HT-29 (cell line): ENCODE results near the gene TBC1D3G. TPM values are rescaled to one million over a fixed set of nuclear protein-coding genes. Genes with fewer than 3 reads are reported as not detected.
"Not testable (repeated sequence)": the region's sequence is repeated elsewhere in the genome, so short reads cannot be mapped to it uniquely, and the experiment has no call there.

Experiments
- DNase-seq: peaks from one replicate; pipeline ENCODE4 v3.0.0-alpha.2; 2015; ENCODE audit warnings: low spot score
- small RNA-seq: library from RNA; depleted of rRNA; stranded (forward); fragments of <200 nt; gene quantifications from one replicate; pipeline ENCODE3, GENCODE V24; 2014
- total RNA-seq: library from RNA; depleted of rRNA; stranded (reverse); fragments of >200 nt; shearing (Covaris generic); gene quantifications from 2 replicates; pipeline ENCODE4 v1.2.3, GENCODE V29; 2014; rRNA removed

Gene TBC1D3G
- total RNA-seq = not detected in 2 replicates

DNA sequence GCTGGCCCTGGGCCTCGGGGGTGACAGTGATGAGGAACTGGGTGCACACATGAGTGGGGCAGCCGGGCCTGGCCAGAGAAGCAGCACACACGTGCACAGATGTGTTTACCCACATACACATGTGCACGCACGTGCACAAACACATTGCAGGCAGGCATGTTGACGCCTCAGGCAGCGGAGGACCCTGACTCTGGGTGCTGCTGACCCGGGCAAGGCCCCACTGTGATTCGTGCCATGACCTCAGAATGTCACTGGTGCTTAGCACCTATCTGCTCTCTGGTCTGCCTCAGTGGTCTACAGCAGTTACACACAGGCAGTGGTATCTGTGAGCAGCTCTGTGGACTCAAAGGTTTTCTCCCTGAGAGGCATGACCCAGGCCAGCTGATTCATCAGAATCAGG lies at the start of gene TBC1D3G:
Gene TBC1D3G, plus strand, starts transcription at position 301 of the 400 bp plus-strand sequence. CDS start 1,528 bp downstream, outside the sequence.
- DNase-seq = not testable (repeated sequence)

GRCh38 chr17:36283256-36283655 lies 40.4 kb upstream of the TBC1D3G start:
- not testable (repeated sequence) for DNase-seq

GRCh38 chr17:36284219-36284618 lies 39.5 kb upstream of the TBC1D3G start:
- DNase-seq = not testable (repeated sequence)

GRCh38 chr17:36289965-36290612 lies 33.6 kb upstream of the TBC1D3G start:
- not testable (repeated sequence) for DNase-seq

DNA sequence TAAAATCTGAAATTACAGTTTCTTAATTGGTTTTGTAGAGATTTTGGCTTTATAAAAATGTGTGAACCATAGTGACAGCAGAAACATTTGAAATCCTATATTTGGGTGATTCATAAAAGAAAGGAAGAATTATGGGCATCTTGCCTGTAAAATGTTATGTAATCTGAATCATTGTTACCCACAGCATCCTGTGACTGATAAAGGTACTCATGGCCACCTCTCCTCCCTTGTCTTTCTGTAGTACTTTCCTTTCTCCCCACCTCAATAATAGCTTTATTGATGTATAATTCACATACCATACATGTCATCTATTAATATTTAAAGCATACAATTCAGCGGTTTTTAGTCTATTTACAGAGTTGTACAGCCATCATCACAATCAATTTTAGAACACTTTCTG lies 28.5 kb upstream of the TBC1D3G start:
- DNase-seq = not testable (repeated sequence)

DNA sequence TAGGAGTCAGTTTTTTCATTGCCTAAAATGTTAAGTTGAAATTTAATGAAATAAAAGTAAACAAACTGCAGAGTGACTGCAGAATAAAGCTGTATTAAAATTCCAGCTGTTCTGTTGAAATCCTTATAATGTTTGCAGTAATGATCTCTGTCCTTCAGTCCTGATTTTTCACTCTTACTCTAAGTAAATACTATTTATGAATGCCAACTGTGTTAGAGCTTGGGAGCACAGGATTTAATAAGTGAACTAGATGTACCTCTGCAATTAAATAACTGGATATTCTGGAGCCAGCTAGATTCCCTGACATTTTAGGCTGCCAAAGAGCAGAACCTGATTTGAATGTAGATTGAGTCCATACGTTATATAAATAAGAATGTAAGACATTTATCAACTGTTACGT lies 7.9 kb upstream of the TBC1D3G start:
- DNase-seq = not testable (repeated sequence)

- not testable (repeated sequence) for DNase-seq
These were observed 38.8 kb downstream of the TBC1D3G start for GRCh38 chr17:36362496-36362895.

GRCh38 chr17:36375938-36376337 lies 52.3 kb downstream of the TBC1D3G start:
- not testable (repeated sequence) for DNase-seq

Small RNA genes lying within 50 kb of the gene (small RNA-seq; reads per million reads assigned to genes)
- gene RF00019 = not detected

Other genes with a start within 250 kb of the TBC1D3G start
- not detected in 2 replicates for gene CCL3, start 233.7 kb upstream of the TBC1D3G start, total RNA-seq
- not detected in 2 replicates for gene CCL4, start 220.1 kb upstream of the TBC1D3G start, total RNA-seq
- gene TBC1D3B, start 147.2 kb upstream of the TBC1D3G start, total RNA-seq = 10.0 and 18.6 TPM in 2 replicates
- gene CCL3L1, start 127.1 kb upstream of the TBC1D3G start, total RNA-seq = not detected in 2 replicates
- not detected in 2 replicates for gene CCL4L2, start 112.8 kb upstream of the TBC1D3G start, total RNA-seq
- 0.10 and 0.42 TPM in 2 replicates for gene TBC1D3I, start 59.3 kb upstream of the TBC1D3G start, total RNA-seq
- gene TBC1D3H, start 64.6 kb downstream of the TBC1D3G start, total RNA-seq = not detected in 2 replicates
- gene ZNHIT3, start 162.8 kb downstream of the TBC1D3G start, total RNA-seq = 37.2 and 37.9 TPM in 2 replicates
- 398 and 436 TPM in 2 replicates for gene MYO19, start 211.0 kb downstream of the TBC1D3G start, total RNA-seq
- 25.7 and 25.9 TPM in 2 replicates for gene PIGW, start 211.1 kb downstream of the TBC1D3G start, total RNA-seq
- 54.1 and 55.1 TPM in 2 replicates for gene GGNBP2, start 221.0 kb downstream of the TBC1D3G start, total RNA-seq